Activated CD4-positive, alpha-beta T cell treated with anti-CD3 and anti-CD28 coated beads, Interleukin-2, amount 10 ng/mL, durations not matched to agents 24 days and 14 days (primary cell): ENCODE measurements around the gene NEGR1. TPM values are rescaled to one million over a fixed set of nuclear protein-coding genes. Genes with fewer than 3 reads are reported as not detected.

Source experiments
- DNase-seq: peaks from one replicate; pipeline ENCODE4 v3.0.0; 2022
- H3K27ac Mint-ChIP-seq: one replicate; pipeline ENCODE4 v1.8.0; 2022; ENCODE audit warnings: mild to moderate bottlenecking, mixed read lengths
- H3K27me3 Mint-ChIP-seq: one replicate; pipeline ENCODE4 v1.8.0; 2022; ENCODE audit warnings: mixed read lengths
- H3K36me3 Mint-ChIP-seq: one replicate; pipeline ENCODE4 v1.8.0; 2022; ENCODE audit warnings: low read depth, mild to moderate bottlenecking, mixed read lengths
- H3K4me1 Mint-ChIP-seq: one replicate; pipeline ENCODE4 v1.8.0; 2021; ENCODE audit warnings: mixed read lengths
- H3K4me3 Mint-ChIP-seq: one replicate; pipeline ENCODE4 v1.8.0; 2022; ENCODE audit warnings: mild to moderate bottlenecking, moderate library complexity, mixed read lengths
- H3K9me3 Mint-ChIP-seq: one replicate; pipeline ENCODE4 v1.8.0; 2021; ENCODE audit warnings: mixed read lengths
- intact Hi-C: fragments of 100-400 bp; cut with micrococcal nuclease; formaldehyde crosslinking; loops from one replicate; pipeline ENCODE4 v1.15.1; 2023
- total RNA-seq: library from RNA; stranded (reverse); gene quantifications from 2 replicates; pipeline ENCODE4 v1.2.3, GENCODE V29; 2022

The NEGR1 gene
- total RNA-seq, 1 donor from 2014 or later, result not detected

- no peaks in the 10 kb centered on the region for H3K27me3 Mint-ChIP-seq
- H3K4me3 Mint-ChIP-seq, result no peak overlapping the region
- intact Hi-C loops, result no loop called here
- no peak for DNase-seq
- no peaks in the 10 kb centered on the region for H3K4me1 Mint-ChIP-seq
- no peaks in the 10 kb centered on the region for H3K9me3 Mint-ChIP-seq
- H3K36me3 Mint-ChIP-seq, result no peaks in the 10 kb centered on the region
- no peak overlapping the region for H3K27ac Mint-ChIP-seq
Measured at GRCh38 chr1:72013161-72013560, 269.2 kb downstream of the NEGR1 start.

- Mint-ChIP-seq H3K9me3 (no peaks in the 10 kb centered on the region), H3K4me1 (no peaks in the 10 kb centered on the region), H3K27me3 (no peaks in the 10 kb centered on the region), H3K27ac (no peak overlapping the region), H3K4me3 (no peak overlapping the region), H3K36me3 (no peaks in the 10 kb centered on the region)
- intact Hi-C loops, result no loop called here
- DNase-seq, result no peak
Measured at GRCh38 chr1:72011721-72012120, 270.6 kb downstream of the NEGR1 start.

GRCh38 chr1:72010094-72010431 is 272.3 kb downstream of the NEGR1 start:
- no peak overlapping the region for H3K27ac Mint-ChIP-seq
- H3K4me1 Mint-ChIP-seq, result no peaks in the 10 kb centered on the region
- H3K36me3 Mint-ChIP-seq, result no peaks in the 10 kb centered on the region
- H3K27me3 Mint-ChIP-seq, result no peaks in the 10 kb centered on the region
- H3K9me3 Mint-ChIP-seq, result no peaks in the 10 kb centered on the region
- H3K4me3 Mint-ChIP-seq, result no peak overlapping the region
- no peak for DNase-seq
- intact Hi-C loops, result no loop called here

DNA sequence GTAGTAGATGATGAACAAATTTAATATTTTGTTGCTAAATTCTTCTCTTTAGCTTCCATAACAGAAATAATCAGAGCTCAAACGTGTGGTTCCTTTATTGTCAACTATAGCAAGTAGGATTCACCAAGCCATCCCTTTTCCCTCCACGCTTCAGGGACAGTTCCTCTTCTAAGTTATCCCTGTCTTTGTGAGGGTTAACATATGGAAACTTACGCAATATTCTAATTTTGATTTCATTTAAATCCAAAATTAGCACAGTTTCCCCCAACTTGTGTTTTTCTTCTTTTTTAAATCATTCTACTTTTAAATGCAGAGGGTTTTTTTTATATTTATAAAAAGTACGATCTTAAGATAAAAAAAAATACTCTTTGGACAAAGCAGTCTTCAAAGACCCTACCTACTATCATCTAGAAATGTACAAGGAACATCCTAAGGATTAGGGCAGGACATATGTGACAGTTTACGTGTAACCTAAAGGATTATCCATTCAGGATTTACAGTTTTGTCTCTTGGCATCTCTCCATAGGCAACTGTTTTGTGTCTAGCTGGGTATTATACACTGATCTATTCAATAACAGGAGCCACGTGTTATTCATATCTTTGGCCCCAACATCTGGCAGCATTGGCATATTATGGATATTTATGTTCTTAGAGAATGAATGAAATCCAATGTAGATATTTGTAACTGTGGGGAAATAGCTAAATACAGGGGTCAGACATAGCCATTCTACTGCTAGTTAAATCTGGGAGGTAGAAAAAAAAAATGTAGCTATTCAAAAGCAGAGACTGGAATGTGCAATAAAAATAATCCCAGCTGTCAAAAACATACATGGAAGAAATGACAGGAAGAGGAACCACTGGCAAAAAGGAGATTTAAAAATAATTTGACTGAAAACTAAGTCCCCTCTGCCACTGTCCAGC is 272.9 kb downstream of the NEGR1 start:
- Mint-ChIP-seq H3K27ac (no peak overlapping the region), H3K4me1 (no peaks in the 10 kb centered on the region), H3K4me3 (no peak overlapping the region), H3K27me3 (no peaks in the 10 kb centered on the region), H3K9me3 (no peaks in the 10 kb centered on the region), H3K36me3 (no peaks in the 10 kb centered on the region)
- DNase-seq, result no peak
- intact Hi-C loops, result no loop called here

DNA sequence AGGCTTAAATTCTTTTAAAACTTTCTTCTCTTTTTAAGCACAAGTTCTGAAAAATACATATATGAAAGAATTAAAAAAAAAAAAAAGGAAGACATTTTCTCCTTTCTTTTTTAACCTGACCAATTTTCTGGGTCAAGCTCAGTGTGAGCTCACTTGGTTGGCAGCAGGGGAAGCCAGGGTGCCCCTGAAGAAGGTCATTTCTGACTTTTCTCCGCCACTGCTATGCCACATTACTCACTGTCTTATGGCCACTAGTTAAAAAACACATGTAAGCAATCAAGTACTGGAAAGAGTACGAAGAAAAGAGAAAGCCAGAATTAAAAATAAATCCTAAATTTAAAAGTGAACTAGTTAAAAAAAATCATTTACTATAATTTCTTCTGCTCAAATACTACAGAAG is 275.0 kb downstream of the NEGR1 start:
- no peak overlapping the region for H3K4me3 Mint-ChIP-seq
- H3K36me3 Mint-ChIP-seq, result no peaks in the 10 kb centered on the region
- no peak for DNase-seq
- no peaks in the 10 kb centered on the region for H3K9me3 Mint-ChIP-seq
- intact Hi-C loops, result no loop called here
- H3K4me1 Mint-ChIP-seq, result no peaks in the 10 kb centered on the region
- H3K27me3 Mint-ChIP-seq, result no peaks in the 10 kb centered on the region
- no peak overlapping the region for H3K27ac Mint-ChIP-seq

- intact Hi-C loops, result no loop called here
- no peak for DNase-seq
- H3K36me3 Mint-ChIP-seq, result no peaks in the 10 kb centered on the region
- H3K4me1 Mint-ChIP-seq, result no peaks in the 10 kb centered on the region
- H3K4me3 Mint-ChIP-seq, result no peak overlapping the region
- H3K9me3 Mint-ChIP-seq, result no peaks in the 10 kb centered on the region
- no peaks in the 10 kb centered on the region for H3K27me3 Mint-ChIP-seq
- H3K27ac Mint-ChIP-seq, result no peak overlapping the region
Measured at GRCh38 chr1:72006092-72006491, 276.2 kb downstream of the NEGR1 start.

DNA sequence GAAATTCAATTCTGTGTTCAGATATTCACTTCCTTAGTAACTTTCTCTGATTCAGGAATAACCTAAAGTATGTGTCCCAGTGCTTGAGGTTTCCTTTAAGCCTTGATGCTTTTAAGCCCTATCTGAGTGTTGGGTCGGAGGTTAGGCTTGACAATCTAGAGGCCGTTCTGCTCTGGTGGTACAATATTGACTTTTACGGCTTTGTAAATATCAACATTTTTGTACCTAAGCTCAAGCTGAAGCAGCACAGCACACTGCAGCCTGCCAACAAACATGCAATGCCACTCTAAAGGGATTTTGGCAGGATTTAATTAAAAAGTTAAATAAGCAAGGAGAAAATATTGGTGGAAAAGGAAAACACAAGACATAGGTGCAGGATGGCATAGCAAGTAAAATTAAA is 279.2 kb downstream of the NEGR1 start:
- no peaks in the 10 kb centered on the region for H3K27me3 Mint-ChIP-seq
- DNase-seq, result no peak
- H3K9me3 Mint-ChIP-seq, result no peaks in the 10 kb centered on the region
- intact Hi-C loops, result no loop called here
- no peaks in the 10 kb centered on the region for H3K36me3 Mint-ChIP-seq
- no peaks in the 10 kb centered on the region for H3K4me1 Mint-ChIP-seq
- no peak overlapping the region for H3K4me3 Mint-ChIP-seq
- H3K27ac Mint-ChIP-seq, result no peak overlapping the region

DNA sequence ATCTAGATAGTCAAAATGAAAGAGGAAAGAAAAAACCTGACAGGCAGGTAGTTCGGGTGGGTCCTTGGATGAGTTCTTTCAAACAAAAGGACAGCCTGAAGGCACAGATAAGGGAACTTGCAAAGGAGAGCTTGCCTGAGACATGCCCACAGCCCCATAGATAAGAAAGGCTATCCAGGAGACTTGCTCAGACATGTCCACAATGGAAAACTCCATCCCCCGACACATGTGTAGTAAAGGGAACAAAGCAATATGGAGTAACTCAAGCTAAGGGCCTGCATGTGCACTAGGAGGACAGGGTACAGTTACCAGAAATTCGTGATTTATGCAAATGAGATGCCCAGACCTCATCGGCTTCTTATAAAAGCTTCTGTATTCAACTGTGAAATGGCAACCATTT is 281.5 kb downstream of the NEGR1 start:
- Mint-ChIP-seq H3K4me3 (no peak overlapping the region), H3K4me1 (no peaks in the 10 kb centered on the region), H3K36me3 (no peaks in the 10 kb centered on the region), H3K9me3 (no peaks in the 10 kb centered on the region), H3K27ac (no peak overlapping the region), H3K27me3 (no peaks in the 10 kb centered on the region)
- intact Hi-C loops, result no loop called here
- no peak for DNase-seq

- no peak overlapping the region for H3K27ac Mint-ChIP-seq
- H3K27me3 Mint-ChIP-seq, result no peaks in the 10 kb centered on the region
- no peaks in the 10 kb centered on the region for H3K36me3 Mint-ChIP-seq
- H3K4me3 Mint-ChIP-seq, result no peak overlapping the region
- intact Hi-C loops, result no loop called here
- no peak for DNase-seq
- no peaks in the 10 kb centered on the region for H3K4me1 Mint-ChIP-seq
- H3K9me3 Mint-ChIP-seq, result no peaks in the 10 kb centered on the region
Measured at GRCh38 chr1:71994646-71995045, 287.7 kb downstream of the NEGR1 start.

DNA sequence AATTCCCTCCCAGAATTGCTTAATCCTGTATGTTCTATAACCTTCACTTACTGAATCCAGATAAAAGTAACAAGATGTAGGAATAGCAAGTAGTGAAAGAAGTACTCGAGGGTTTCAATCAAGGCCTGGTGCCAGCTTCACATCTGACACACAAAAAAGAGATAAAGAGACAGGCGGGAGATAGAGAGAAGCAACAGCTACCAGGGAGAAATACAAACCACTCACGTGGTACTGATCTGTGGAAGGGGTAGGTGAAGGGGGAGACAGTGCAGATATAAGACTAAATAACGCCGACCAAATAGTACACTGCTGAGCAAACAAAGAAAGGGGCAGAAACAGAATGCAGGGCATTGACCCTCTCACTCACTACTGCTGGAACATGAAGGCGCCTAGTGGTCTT is 295.2 kb downstream of the NEGR1 start:
- H3K4me1 Mint-ChIP-seq, result no peaks in the 10 kb centered on the region

DNA sequence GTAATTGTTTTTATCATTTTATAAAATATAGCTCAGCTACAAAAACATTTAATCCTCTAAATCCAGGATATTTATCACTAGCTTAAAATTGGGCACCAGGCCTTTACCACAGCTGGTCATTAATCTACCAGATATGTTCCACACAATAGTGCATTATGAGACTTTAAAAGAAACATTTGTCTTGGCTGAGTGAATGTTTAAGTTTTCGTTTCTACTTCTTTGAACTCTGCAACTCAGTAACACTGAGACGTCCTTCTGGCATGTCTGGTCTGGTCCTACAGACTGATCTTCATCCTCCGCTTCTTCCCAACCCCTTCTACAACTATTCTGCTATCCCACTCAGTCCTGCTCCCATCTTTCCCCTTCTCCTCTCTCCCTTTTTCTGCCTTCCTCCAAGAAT is 296.2 kb downstream of the NEGR1 start:
- Mint-ChIP-seq H3K27me3 (no peaks in the 10 kb centered on the region), H3K27ac (no peak overlapping the region), H3K4me1 (no peaks in the 10 kb centered on the region), H3K9me3 (no peaks in the 10 kb centered on the region), H3K36me3 (no peaks in the 10 kb centered on the region), H3K4me3 (no peak overlapping the region)
- intact Hi-C loops, result no loop called here
- DNase-seq, result no peak

More for the DNA sequence above, 295.2 kb downstream of the NEGR1 start:
- H3K4me3 Mint-ChIP-seq, result no peak overlapping the region
- intact Hi-C loops, result no loop called here
- H3K27ac Mint-ChIP-seq, result no peak overlapping the region
- no peak for DNase-seq
- no peaks in the 10 kb centered on the region for H3K9me3 Mint-ChIP-seq
- H3K27me3 Mint-ChIP-seq, result no peaks in the 10 kb centered on the region
- no peaks in the 10 kb centered on the region for H3K36me3 Mint-ChIP-seq

DNA sequence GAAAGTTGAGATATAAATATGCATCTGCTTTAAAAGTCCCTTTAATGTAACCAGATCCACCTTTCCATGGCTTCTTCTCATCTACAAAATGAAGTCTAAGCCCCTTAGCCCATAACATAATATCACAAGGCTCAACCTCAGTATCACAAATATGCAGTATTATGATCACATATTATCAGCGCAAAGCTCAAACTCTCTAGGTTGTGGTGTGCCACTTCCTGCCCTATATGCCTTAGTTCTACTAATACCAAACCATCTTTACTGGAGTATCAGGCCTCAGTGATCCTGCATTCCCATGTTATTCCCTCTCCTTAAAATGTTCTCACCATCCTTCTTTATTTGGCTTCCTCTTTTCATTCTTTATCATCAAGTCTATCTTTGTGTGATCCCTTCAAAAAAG is 301.8 kb downstream of the NEGR1 start:
- H3K36me3 Mint-ChIP-seq, result no peaks in the 10 kb centered on the region

GRCh38 chr1:71979882-71980281 is 302.5 kb downstream of the NEGR1 start:
- Mint-ChIP-seq H3K36me3 (no peaks in the 10 kb centered on the region), H3K27ac (no peak overlapping the region), H3K4me3 (no peak overlapping the region), H3K27me3 (no peaks in the 10 kb centered on the region), H3K9me3 (no peaks in the 10 kb centered on the region), H3K4me1 (peaks cover 4% of the 10 kb centered on the region)
- intact Hi-C loops, result no loop called here
- DNase-seq, result no peak

More for the DNA sequence above, 301.8 kb downstream of the NEGR1 start:
- intact Hi-C loops, result no loop called here
- H3K4me3 Mint-ChIP-seq, result no peak overlapping the region
- H3K4me1 Mint-ChIP-seq, result peaks cover 4% of the 10 kb centered on the region
- H3K27ac Mint-ChIP-seq, result no peak overlapping the region
- H3K27me3 Mint-ChIP-seq, result no peaks in the 10 kb centered on the region
- no peaks in the 10 kb centered on the region for H3K9me3 Mint-ChIP-seq
- no peak for DNase-seq

GRCh38 chr1:71967670-71968069 is 314.7 kb downstream of the NEGR1 start:
- Mint-ChIP-seq H3K4me1 (no peaks in the 10 kb centered on the region), H3K9me3 (no peaks in the 10 kb centered on the region), H3K4me3 (no peak overlapping the region), H3K36me3 (no peaks in the 10 kb centered on the region), H3K27me3 (no peaks in the 10 kb centered on the region), H3K27ac (no peak overlapping the region)
- intact Hi-C loops, result no loop called here
- DNase-seq, result no peak

DNA sequence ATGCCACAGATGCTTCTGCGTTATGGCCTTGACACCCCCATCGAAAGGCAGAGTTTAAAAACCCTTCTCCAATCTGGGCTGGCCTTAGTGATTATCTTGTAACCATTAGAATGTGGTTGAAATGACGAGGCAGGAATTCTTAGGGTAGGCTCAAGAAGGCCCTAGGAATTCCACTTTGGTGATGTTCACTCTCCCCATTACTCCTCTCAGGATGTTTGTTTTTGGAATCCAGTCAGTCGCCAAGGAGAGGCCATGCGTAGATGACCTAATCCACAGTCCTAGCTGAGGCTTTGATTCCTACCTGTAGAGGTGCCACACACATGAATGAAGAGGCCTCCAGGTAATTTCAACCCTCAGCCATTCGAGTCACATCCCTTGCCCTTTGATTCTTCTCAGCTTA is 318.2 kb downstream of the NEGR1 start:
- no peaks in the 10 kb centered on the region for H3K9me3 Mint-ChIP-seq
- no peaks in the 10 kb centered on the region for H3K27me3 Mint-ChIP-seq
- DNase-seq, result no peak
- H3K36me3 Mint-ChIP-seq, result no peaks in the 10 kb centered on the region
- H3K27ac Mint-ChIP-seq, result no peak overlapping the region
- intact Hi-C loops, result no loop called here
- H3K4me3 Mint-ChIP-seq, result no peak overlapping the region
- H3K4me1 Mint-ChIP-seq, result no peaks in the 10 kb centered on the region
